HTR-8/SVneo (cell line): ENCODE results near the gene GHRHR.

Source experiments
- DNase-seq: peaks from one replicate; pipeline ENCODE4 v3.0.0; 2011; ENCODE audit warnings: low spot score, mixed read lengths; ENCODE audit not compliant: insufficient read length
- FAIRE-seq: peaks from 2 replicates; lab custom pipeline; 2011; peaks lifted over from hg19 to GRCh38; lab: Jason Lieb, UNC

GHRHR gene

DNA sequence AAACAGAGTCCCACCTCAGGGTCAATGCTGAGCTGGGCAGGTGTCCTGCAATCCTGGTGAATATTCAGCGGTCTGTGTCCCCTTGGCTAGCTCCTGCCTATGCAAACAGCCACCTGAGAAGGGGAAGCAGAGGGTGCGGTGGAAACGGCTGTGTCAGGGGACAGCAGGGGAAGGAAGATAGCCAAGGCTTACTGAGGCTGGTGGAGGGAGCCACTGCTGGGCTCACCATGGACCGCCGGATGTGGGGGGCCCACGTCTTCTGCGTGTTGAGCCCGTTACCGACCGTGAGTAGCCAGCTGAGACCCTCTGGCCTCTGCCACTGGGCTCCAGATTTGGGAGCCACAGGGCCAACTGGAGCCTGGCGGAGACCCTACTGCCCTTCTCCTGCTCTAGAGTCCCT lies at the start of gene GHRHR:
GHRHR (plus strand) TSS at position 112 of the 400 bp plus-strand sequence; CDS start at position 228, 116 bp downstream.
- FAIRE-seq (no peak), DNase-seq (no peak)

DNA sequence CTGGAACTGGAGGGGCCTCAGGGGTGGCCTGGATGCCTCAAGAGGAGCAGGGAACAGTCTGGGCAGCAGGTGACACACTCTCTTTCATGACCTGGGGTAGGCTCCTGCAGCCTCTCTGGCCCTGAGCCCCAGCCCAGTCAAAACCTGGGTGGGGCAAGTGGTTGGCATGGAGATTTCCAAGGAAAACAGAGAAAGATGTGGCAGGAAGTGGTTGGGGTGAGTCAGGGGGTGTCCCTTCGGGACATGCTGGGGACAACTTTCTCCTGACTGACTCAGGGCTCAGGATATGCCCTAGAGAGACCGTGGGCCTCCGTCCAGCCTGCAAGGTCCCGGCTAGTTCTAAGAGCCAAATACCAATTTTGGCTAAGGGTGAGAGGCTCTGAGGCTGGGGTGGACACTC lies 49.2 kb upstream of the GHRHR start:
- FAIRE-seq: no peak
- peak; percentile 56 for DNase-seq

- DNase-seq (no peak), FAIRE-seq (no peak)
Observed at GRCh38 chr7:30915005-30915601, 48.6 kb upstream of the GHRHR start.

- no peak for FAIRE-seq
- no peak for DNase-seq
Observed at GRCh38 chr7:30915751-30916150, 48.0 kb upstream of the GHRHR start.

- DNase-seq (no peak), FAIRE-seq (no peak)
Observed at GRCh38 chr7:30916255-30916654, 47.5 kb upstream of the GHRHR start.

GRCh38 chr7:30916767-30917166 lies 47.0 kb upstream of the GHRHR start:
- no peak for DNase-seq
- no peak for FAIRE-seq

GRCh38 chr7:30917216-30917893 lies 46.4 kb upstream of the GHRHR start:
- DNase-seq: no peak
- FAIRE-seq: no peak

- FAIRE-seq (no peak), DNase-seq (no peak)
Observed at GRCh38 chr7:30918676-30919075, 45.1 kb upstream of the GHRHR start.

GRCh38 chr7:30920021-30920583 lies 43.7 kb upstream of the GHRHR start:
- FAIRE-seq: no peak

DNA sequence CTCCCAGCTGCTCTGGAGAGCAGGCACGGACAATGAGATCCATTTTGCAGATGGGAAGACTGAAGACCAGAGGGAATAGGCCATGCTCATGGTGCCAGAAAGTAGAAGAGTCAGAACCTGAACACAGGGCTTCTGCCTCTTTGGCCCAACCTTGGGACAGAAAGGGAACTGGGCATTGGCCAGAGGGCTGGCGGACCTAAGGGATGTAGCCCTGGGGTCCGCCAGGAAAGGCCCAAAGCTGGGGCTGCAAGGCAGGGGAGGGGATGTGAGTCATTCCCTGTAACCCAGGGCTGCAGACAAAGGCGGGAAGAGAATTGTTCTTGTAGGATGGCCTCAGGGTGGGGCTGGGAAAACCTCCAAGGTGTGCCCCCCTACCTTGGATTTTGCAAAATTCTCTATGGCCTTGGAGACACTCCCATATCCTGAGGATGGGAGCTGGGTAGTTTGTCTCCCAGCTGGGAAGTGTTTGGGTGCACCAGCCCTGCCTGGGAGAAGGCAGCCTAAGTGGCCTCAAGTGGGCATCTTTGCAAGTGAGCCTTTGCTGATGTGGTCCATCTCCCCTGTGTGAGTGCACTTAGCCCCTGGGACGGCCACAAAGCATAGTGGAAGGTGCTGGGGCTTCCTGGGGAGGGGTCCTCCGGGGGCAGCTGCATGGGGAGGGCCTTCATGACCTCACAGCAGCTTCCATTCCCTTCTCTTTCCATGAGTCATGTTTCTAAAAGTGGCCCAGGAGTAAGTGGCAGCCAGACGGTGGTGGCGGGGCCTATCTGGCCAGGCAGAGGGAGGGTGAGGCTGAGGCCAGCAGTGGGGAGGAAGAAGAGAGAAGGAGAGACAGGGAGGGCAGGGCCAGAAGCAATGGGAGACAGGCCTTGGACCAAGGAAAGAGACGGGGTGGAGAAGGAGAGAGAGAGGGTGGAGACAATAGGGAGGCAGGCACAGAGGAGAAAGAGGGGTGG lies 42.9 kb upstream of the GHRHR start:
- DNase-seq (no peak), FAIRE-seq (peak; percentile 33)

More at GRCh38 chr7:30920021-30920583, 43.7 kb upstream of the GHRHR start:
- DNase-seq: no peak

- DNase-seq: no peak
Observed at GRCh38 chr7:30921540-30922401, 42.0 kb upstream of the GHRHR start.

DNA sequence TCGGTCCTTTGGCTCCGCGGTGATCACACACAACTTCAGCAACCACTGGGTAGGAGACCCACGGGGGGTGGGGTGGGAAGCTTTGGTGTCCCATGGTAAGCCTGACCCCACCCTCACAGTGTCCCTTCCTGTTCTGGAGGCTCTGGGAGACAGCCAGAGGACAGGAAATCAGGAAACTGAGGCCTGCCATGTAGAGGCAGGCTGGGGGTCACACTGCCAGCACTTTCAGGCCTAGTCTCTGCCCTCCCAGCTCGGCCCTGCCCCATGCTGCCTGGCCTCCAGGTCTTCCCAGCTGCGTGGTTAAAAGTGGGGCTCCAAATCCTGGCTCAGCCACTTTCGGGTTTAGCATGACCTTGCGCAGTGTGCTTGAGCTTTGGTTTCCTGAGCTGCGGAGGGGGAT lies 41.2 kb upstream of the GHRHR start:
- FAIRE-seq (no peak), DNase-seq (no peak)

More at GRCh38 chr7:30921540-30922401, 42.0 kb upstream of the GHRHR start:
- FAIRE-seq: no peak

- FAIRE-seq (no peak), DNase-seq (no peak)
Observed at GRCh38 chr7:30923009-30923773, 40.6 kb upstream of the GHRHR start.

GRCh38 chr7:30923774-30924413 lies 39.9 kb upstream of the GHRHR start:
- DNase-seq: no peak
- no peak for FAIRE-seq

DNA sequence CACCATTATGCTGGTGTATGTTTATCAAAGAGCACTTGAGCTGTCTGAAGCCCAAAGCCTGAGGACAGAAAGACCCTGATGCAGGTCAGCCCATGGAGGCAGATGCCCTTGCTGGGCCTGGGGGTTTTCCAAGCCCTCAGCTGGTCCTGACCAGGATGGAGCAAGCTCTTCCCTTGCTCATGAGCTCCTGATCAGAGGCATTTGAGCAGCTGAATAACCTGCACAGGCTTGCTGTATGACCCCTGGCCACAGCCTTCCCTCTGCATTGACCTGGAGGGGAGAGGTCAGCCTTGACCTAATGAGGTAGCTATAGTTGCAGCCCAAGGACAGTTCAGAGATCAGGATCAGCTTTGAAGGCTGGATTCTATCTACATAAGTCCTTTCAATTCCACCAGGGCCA lies 39.1 kb upstream of the GHRHR start:
- DNase-seq: no peak
- no peak for FAIRE-seq

GRCh38 chr7:30925117-30925516 lies 38.6 kb upstream of the GHRHR start:
- FAIRE-seq: no peak
- no peak for DNase-seq

DNA sequence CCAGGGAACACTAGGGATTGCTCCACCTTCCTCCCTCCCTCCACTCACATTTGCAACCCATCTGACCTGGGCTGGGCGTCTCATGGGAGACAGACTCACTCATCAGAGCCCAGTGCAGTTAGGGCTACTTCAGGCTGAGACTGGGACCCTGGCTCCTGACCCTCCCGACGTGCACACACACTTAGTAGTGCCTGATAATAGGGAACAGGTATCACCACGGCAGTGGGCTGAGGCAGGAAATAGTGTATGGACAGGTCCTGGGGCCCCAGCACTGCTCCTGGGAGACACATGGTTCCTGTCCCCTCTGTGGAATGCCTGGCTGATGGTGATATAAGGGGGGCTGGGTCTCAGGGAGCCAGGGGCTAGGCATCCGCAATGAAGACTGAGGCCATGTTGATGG lies 37.8 kb upstream of the GHRHR start:
- FAIRE-seq: no peak
- no peak for DNase-seq

DNA sequence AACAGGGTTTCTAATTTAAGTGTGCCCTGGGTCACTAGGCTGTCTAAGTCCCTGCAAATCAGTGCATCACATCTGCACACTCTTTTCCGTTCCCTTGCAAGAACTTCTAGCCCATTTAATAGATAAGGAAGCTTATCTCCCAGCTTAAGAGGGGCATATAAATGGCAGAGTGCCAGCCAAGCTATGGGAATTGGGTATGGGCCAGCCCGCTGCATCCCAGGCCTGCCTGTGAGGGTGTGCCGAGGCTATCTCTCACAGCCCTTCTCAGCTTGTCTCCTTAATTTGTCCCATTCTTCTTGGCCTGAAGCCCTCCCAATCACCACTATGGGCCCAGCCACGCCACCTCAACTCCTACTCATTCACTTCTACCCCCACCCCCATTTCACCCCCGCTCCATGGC lies 37.4 kb upstream of the GHRHR start:
- no peak for FAIRE-seq

More for the DNA sequence above, 37.4 kb upstream of the GHRHR start:
- DNase-seq: no peak
